ENCODE results near the gene ARMC12. TPM values are rescaled to one million over a fixed set of nuclear protein-coding genes. Genes with fewer than 3 reads are reported as not detected.
A peak's percentile ranks its signal among the peaks of the same experiment; 100 is the strongest.

Gene ARMC12
- total and polyA plus RNA-seq, 2 of the 13 experiments (the other 11 are each of a cell fraction or from before 2014, with no cell fraction given), result 1.3 TPM; not detected in 1

- TF ChIP-seq ZNF7 (CRISPR knock-in tag; IDR thresholded peaks at IDR 0.05) (no peak), ZNF747 (CRISPR knock-in tag; IDR thresholded peaks at IDR 0.05; ENCODE audit: borderline replicate concordance) (peak; percentile 49; the same call in 1 of the 2 replicates), ZNF576 (CRISPR knock-in tag; IDR thresholded peaks at IDR 0.05) (no peak), RFX5 (IDR thresholded peaks at IDR 0.05; ENCODE audit: low read depth, low read length) (0 out of 2 replicates have a peak, but pooled peaks have one; percentile 41), TBP (CRISPR knock-in tag; IDR thresholded peaks at IDR 0.05) (0 out of 2 replicates have a peak, but pooled peaks have one; percentile 21), ZNF468 (CRISPR knock-in tag; IDR thresholded peaks at IDR 0.05) (no peak), CREBL2 (CRISPR knock-in tag; IDR thresholded peaks at IDR 0.05; ENCODE audit: borderline replicate concordance) (no peak; the same call in none of the 2 replicates), ZNF839 (CRISPR knock-in tag; IDR thresholded peaks at IDR 0.05; ENCODE audit: borderline replicate concordance) (no peak), CSRNP2 (CRISPR knock-in tag; conservative IDR thresholded peaks at IDR 0.05; ENCODE audit: low read depth) (no peak), TBX3 (IDR thresholded peaks at IDR 0.05; ENCODE audit: borderline replicate concordance) (no peak), DNMT3B (CRISPR knock-in tag; conservative IDR thresholded peaks at IDR 0.05) (no peak; the same call in 1 of the 2 replicates), EP300 (IDR thresholded peaks at IDR 0.05; ENCODE audit: low read depth in 2 of 2, low read length in 2 of 2) (peak in 1 of 2 experiments; percentile 58; a peak in 1 of 4 replicates), EP300 (CRISPR knock-in tag; IDR thresholded peaks at IDR 0.05; ENCODE audit: borderline replicate concordance) (no peak; the same call in 1 of the 2 replicates), ZBTB10 (CRISPR knock-in tag; IDR thresholded peaks at IDR 0.05; ENCODE audit: borderline replicate concordance) (no peak; the same call in 1 of the 2 replicates), ZSCAN21 (CRISPR knock-in tag; IDR thresholded peaks at IDR 0.05; ENCODE audit: borderline replicate concordance) (peak; percentile 75)
- TF ChIP-seq, protein P1, sequence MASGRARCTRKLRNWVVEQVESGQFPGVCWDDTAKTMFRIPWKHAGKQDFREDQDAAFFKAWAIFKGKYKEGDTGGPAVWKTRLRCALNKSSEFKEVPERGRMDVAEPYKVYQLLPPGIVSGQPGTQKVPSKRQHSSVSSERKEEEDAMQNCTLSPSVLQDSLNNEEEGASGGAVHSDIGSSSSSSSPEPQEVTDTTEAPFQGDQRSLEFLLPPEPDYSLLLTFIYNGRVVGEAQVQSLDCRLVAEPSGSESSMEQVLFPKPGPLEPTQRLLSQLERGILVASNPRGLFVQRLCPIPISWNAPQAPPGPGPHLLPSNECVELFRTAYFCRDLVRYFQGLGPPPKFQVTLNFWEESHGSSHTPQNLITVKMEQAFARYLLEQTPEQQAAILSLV (CRISPR knock-in tag; IDR thresholded peaks at IDR 0.05; ENCODE audit: borderline replicate concordance), result no peak
- TF ChIP-seq, protein P2, sequence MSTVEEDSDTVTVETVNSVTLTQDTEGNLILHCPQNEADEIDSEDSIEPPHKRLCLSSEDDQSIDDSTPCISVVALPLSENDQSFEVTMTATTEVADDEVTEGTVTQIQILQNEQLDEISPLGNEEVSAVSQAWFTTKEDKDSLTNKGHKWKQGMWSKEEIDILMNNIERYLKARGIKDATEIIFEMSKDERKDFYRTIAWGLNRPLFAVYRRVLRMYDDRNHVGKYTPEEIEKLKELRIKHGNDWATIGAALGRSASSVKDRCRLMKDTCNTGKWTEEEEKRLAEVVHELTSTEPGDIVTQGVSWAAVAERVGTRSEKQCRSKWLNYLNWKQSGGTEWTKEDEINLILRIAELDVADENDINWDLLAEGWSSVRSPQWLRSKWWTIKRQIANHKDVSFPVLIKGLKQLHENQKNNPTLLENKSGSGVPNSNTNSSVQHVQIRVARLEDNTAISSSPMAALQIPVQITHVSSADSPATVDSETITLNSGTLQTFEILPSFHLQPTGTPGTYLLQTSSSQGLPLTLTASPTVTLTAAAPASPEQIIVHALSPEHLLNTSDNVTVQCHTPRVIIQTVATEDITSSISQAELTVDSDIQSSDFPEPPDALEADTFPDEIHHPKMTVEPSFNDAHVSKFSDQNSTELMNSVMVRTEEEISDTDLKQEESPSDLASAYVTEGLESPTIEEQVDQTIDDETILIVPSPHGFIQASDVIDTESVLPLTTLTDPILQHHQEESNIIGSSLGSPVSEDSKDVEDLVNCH (CRISPR knock-in tag; IDR thresholded peaks at IDR 0.05), result no peak
Measured at GRCh38 chr6:35688605-35689322, 48.1 kb upstream of the ARMC12 start, which contains the start of gene FKBP5 (continued).

All from HepG2 (cell line).